Liver (tissue), 3 donors: ENCODE measurements around the gene LGR4.

Experiments
- FOXA2 ChIP-seq: IDR thresholded peaks from 2 replicates; pipeline ENCODE4 v1.6.1; 2016; ENCODE audit warnings: antibody characterized with exemption
- JUND ChIP-seq, 2 donors: IDR thresholded peaks; 2 replicates each; pipeline ENCODE4 v1.6.1; 2016; ENCODE audit warnings: antibody characterized with exemption in 2 of 2
- MAX ChIP-seq: IDR thresholded peaks from 2 replicates; pipeline ENCODE4 v1.6.1; 2016; ENCODE audit warnings: antibody characterized with exemption
- NR2F2 ChIP-seq: IDR thresholded peaks from 2 replicates; pipeline ENCODE4 v1.6.1; 2016; ENCODE audit warnings: antibody characterized with exemption
- RAD21 ChIP-seq, 2 donors: IDR thresholded peaks; 2 replicates each; pipeline ENCODE4 v1.6.1; 2016; ENCODE audit warnings: antibody characterized with exemption in 2 of 2, mild to moderate bottlenecking in 2 of 2
- REST ChIP-seq: IDR thresholded peaks from 2 replicates; pipeline ENCODE4 v1.6.1; 2016; ENCODE audit warnings: antibody characterized with exemption, mild to moderate bottlenecking
- TAF1 ChIP-seq: conservative IDR thresholded peaks from 2 replicates; pipeline ENCODE4 v1.6.1; 2016; ENCODE audit warnings: antibody characterized with exemption, mild to moderate bottlenecking
- TF ChIP-seq, protein P1 (sequence below): fragments of 150-350 bp; IDR thresholded peaks from 2 replicates; pipeline ENCODE4 v1.5.1; 2017; ENCODE audit warnings: improper control_type of control experiment, low read depth, low read length; ENCODE audit not compliant: missing input control
- TF ChIP-seq, protein P2 (sequence below): IDR thresholded peaks from 2 replicates; pipeline ENCODE4 v1.6.1; 2016; ENCODE audit warnings: antibody characterized with exemption
- donor health status: healthy.
- donor health status: healthy.

- TF ChIP-seq, protein P1, sequence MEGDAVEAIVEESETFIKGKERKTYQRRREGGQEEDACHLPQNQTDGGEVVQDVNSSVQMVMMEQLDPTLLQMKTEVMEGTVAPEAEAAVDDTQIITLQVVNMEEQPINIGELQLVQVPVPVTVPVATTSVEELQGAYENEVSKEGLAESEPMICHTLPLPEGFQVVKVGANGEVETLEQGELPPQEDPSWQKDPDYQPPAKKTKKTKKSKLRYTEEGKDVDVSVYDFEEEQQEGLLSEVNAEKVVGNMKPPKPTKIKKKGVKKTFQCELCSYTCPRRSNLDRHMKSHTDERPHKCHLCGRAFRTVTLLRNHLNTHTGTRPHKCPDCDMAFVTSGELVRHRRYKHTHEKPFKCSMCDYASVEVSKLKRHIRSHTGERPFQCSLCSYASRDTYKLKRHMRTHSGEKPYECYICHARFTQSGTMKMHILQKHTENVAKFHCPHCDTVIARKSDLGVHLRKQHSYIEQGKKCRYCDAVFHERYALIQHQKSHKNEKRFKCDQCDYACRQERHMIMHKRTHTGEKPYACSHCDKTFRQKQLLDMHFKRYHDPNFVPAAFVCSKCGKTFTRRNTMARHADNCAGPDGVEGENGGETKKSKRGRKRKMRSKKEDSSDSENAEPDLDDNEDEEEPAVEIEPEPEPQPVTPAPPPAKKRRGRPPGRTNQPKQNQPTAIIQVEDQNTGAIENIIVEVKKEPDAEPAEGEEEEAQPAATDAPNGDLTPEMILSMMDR, result no peak
- TF ChIP-seq RAD21 (IDR thresholded peaks at IDR 0.05) (no peak), MAX (no peak), FOXA2 (no peak), JUND (IDR thresholded peaks at IDR 0.05) (no peak), NR2F2 (no peak), REST (no peak), TAF1 (no peak)
- TF ChIP-seq, protein P2, sequence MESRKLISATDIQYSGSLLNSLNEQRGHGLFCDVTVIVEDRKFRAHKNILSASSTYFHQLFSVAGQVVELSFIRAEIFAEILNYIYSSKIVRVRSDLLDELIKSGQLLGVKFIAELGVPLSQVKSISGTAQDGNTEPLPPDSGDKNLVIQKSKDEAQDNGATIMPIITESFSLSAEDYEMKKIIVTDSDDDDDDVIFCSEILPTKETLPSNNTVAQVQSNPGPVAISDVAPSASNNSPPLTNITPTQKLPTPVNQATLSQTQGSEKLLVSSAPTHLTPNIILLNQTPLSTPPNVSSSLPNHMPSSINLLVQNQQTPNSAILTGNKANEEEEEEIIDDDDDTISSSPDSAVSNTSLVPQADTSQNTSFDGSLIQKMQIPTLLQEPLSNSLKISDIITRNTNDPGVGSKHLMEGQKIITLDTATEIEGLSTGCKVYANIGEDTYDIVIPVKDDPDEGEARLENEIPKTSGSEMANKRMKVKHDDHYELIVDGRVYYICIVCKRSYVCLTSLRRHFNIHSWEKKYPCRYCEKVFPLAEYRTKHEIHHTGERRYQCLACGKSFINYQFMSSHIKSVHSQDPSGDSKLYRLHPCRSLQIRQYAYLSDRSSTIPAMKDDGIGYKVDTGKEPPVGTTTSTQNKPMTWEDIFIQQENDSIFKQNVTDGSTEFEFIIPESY, result no peak
These were observed 20.4 kb downstream of the LGR4 start for GRCh38 chr11:27452147-27452546.
